Fibroblast of mammary gland (primary cell): Measurements from ENCODE around the gene ZMPSTE24.
"Not testable (repeated sequence)": the region's sequence is repeated elsewhere in the genome, so short reads cannot be mapped to it uniquely, and the experiment has no call there.

Source experiments
- DNase-seq: peaks from one replicate; pipeline ENCODE4 v3.0.0-alpha.2; 2010; ENCODE audit warnings: low read depth
- H3K4me3 ChIP-seq: 2 replicates; pipeline ENCODE4 v1.5.1; 2011; ENCODE audit warnings: low read depth, mild to moderate bottlenecking, low read length, moderate library complexity; ENCODE audit not compliant: control insufficient read depth
- CTCF ChIP-seq: conservative IDR thresholded peaks from 2 replicates; pipeline ENCODE4 v1.5.1; 2011; ENCODE audit warnings: low read depth, low read length, inconsistent platforms; ENCODE audit not compliant: control insufficient read depth, insufficient read depth

ZMPSTE24 gene

DNA sequence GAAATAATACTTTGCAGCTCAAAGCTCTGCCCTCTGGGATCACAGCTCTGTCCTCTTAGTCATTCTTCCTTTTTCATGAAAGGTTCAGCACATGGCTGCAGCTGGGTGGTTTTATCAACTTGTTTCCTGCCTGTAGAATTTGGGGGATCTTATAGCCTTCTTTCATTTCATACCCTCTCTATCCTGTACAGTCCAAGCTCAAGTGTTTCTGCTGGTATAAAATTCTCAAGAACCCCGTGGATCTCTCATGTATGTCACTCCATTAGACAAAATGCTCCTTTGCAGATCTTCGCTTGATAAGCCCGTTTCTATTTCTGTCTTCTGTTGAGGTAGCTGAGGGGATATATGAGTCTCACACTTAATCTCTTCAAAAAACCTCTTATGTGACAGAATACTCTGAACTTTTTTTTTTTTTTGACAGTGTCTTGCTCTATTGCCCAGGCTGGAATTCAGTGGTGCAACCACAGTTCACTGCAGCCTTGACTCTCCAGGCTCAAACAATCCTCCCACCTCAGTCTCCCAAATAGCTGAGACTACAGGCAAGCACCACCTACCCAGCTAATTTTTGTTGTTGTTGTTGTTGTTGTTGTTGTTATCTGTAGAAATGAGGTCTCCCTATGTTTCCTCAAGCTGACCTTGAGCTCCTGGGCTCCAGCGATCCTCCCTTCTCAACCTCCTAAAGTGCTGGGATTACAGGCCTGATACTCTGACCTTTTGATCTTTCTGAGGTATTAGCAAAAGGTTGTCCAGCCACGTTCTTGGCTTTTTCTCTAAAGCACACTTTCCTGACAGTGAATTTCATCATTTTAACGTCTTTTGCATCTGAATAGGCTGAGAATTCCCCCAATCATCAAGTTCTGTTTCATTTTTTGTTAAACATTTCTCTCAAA is 83.7 kb downstream of the ZMPSTE24 start:
- TF ChIP-seq CTCF: no peak
- H3K4me3 ChIP-seq: no peak overlapping the region
- DNase-seq: no peak

DNA sequence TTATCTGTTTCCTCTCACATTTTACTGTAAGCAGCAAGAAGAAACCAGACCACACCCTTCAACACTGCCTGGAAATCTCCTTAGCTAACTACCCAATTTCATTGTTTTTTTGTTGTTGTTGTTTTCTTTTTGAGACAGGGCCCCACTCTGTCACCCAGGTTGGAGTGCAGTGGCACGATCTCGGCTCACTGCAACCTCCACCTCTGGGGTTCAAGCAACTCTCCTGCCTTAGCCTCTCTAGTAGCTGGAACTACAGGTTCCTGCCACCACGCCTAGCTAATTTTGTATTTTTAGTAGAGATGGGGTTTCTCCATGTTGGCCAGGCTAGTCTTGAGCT is 84.3 kb downstream of the ZMPSTE24 start:
- not testable (repeated sequence) for H3K4me3 ChIP-seq, DNase-seq
